Ishikawa (cell line): Measurements from ENCODE around the gene HOXA4.

ENCODE experiments used
- CEBPB ChIP-seq: IDR thresholded peaks from 2 replicates; pipeline ENCODE4 v1.6.1; 2012
- CREB1 ChIP-seq: IDR thresholded peaks from 2 replicates; pipeline ENCODE4 v1.6.1; 2012; ENCODE audit warnings: low read depth
- EGR1 ChIP-seq: IDR thresholded peaks from 2 replicates; pipeline ENCODE4 v1.6.1; 2012
- EP300 ChIP-seq: IDR thresholded peaks from 2 replicates; pipeline ENCODE4 v1.6.1; 2012; ENCODE audit warnings: borderline replicate concordance
- FOXM1 ChIP-seq: IDR thresholded peaks from 2 replicates; pipeline ENCODE4 v1.6.1; 2012; ENCODE audit warnings: low read depth, borderline replicate concordance
- MAX ChIP-seq: IDR thresholded peaks from 2 replicates; pipeline ENCODE4 v1.6.1; 2012
- NFIC ChIP-seq: IDR thresholded peaks from 2 replicates; pipeline ENCODE4 v1.6.1; 2012
- RAD21 ChIP-seq: IDR thresholded peaks from 2 replicates; pipeline ENCODE4 v1.6.1; 2012; ENCODE audit warnings: low read depth
- REST ChIP-seq: IDR thresholded peaks from 2 replicates; pipeline ENCODE4 v1.6.1; 2012; ENCODE audit warnings: low read depth, mild to moderate bottlenecking
- TAF1 ChIP-seq: IDR thresholded peaks from 2 replicates; pipeline ENCODE4 v1.6.1; 2012; ENCODE audit warnings: low read depth, mild to moderate bottlenecking
- TCF12 ChIP-seq: IDR thresholded peaks from 2 replicates; pipeline ENCODE4 v1.6.1; 2012; ENCODE audit warnings: low read depth
- TEAD4 ChIP-seq: IDR thresholded peaks from 2 replicates; pipeline ENCODE4 v1.6.1; 2012
- USF1 ChIP-seq: IDR thresholded peaks from 2 replicates; pipeline ENCODE4 v1.6.1; 2012
- YY1 ChIP-seq: IDR thresholded peaks from 2 replicates; pipeline ENCODE4 v1.6.1; 2012; ENCODE audit warnings: low read depth
- ZBTB7A ChIP-seq: IDR thresholded peaks from 2 replicates; pipeline ENCODE4 v1.6.1; 2012; ENCODE audit warnings: low read depth

Gene HOXA4

GRCh38 chr7:27131390-27131819 lies 848 bp upstream of the HOXA4 start:
- TF ChIP-seq CEBPB (no peak), NFIC (no peak), FOXM1 (no peak), REST (no peak), CREB1 (no peak), MAX (no peak), ZBTB7A (no peak), TCF12 (no peak), YY1 (no peak), USF1 (no peak), TEAD4 (no peak), EGR1 (no peak)

- 0 out of 2 replicates have a peak, but pooled peaks have one; percentile 25 for TF ChIP-seq ZBTB7A
- TF ChIP-seq MAX = no peak
Measured at GRCh38 chr7:27129729-27130539, 623 bp downstream of the HOXA4 start.

- TF ChIP-seq CEBPB (no peak), EP300 (no peak)
Measured at GRCh38 chr7:27128776-27129728, 1.5 kb downstream of the HOXA4 start.

- TF ChIP-seq EP300 (no peak), FOXM1 (no peak), REST (no peak), CREB1 (no peak), YY1 (no peak), NFIC (no peak), TCF12 (no peak), CEBPB (no peak), TEAD4 (no peak), TAF1 (no peak), RAD21 (no peak), ZBTB7A (no peak)
Measured at GRCh38 chr7:27128034-27128433, 2.5 kb downstream of the HOXA4 start.

- TF ChIP-seq ZBTB7A (no peak), CEBPB (no peak), REST (no peak), USF1 (no peak)
Measured at GRCh38 chr7:27126596-27127327, 3.8 kb downstream of the HOXA4 start.
